Suprapubic skin (tissue), 4 donors: Measurements from ENCODE around the gene CACNA2D3. TPM values are rescaled to one million over a fixed set of nuclear protein-coding genes. Genes with fewer than 3 reads are reported as not detected.

ENCODE experiments used
- DNase-seq, 2 donors: peaks; one replicate each; pipeline ENCODE4 v3.0.0-alpha.2; 2019; ENCODE audit warnings: low spot score in 2 of 2
- H3K27ac ChIP-seq: fragments of 200-600 bp; sonication (generic); one replicate; pipeline ENCODE4 v1.5.1; 2019
- H3K27me3 ChIP-seq: fragments of 200-600 bp; sonication (generic); one replicate; pipeline ENCODE4 v1.5.1; 2019
- H3K36me3 ChIP-seq: fragments of 200-600 bp; sonication (generic); one replicate; pipeline ENCODE4 v1.5.1; 2019
- H3K4me1 ChIP-seq: fragments of 200-600 bp; sonication (generic); one replicate; pipeline ENCODE4 v1.5.1; 2019
- H3K4me3 ChIP-seq: fragments of 200-600 bp; sonication (generic); one replicate; pipeline ENCODE4 v1.5.1; 2019; ENCODE audit warnings: mild to moderate bottlenecking
- H3K9me3 ChIP-seq: fragments of 200-600 bp; sonication (generic); one replicate; pipeline ENCODE4 v1.5.1; 2019
- CTCF ChIP-seq, 2 donors: fragments of 200-600 bp in 1 of 2; fragments of 450-650 bp in 1 of 2; sonication (generic) in 1 of 2; IDR thresholded peaks; one replicate each; pipeline ENCODE4 v1.5.1; 2016 to 2019; ENCODE audit warnings: antibody characterized with exemption in 2 of 2, mild to moderate bottlenecking in 1 of 2, moderate library complexity in 1 of 2
- EP300 ChIP-seq: sonication (generic); formaldehyde crosslinking; IDR thresholded peaks from one replicate; pipeline ENCODE4 v1.6.1; 2017; ENCODE audit warnings: antibody characterized with exemption
- POLR2A ChIP-seq, 2 donors: fragments of 450-650 bp; IDR thresholded peaks; one replicate each; pipeline ENCODE4 v1.6.1; 2017; ENCODE audit warnings: antibody characterized with exemption in 2 of 2, mild to moderate bottlenecking in 2 of 2, moderate library complexity in 2 of 2
- POLR2AphosphoS5 ChIP-seq, 3 donors: sonication (generic); formaldehyde crosslinking; IDR thresholded peaks; one replicate each; pipeline ENCODE4 v1.6.1; 2017; ENCODE audit warnings: antibody characterized with exemption in 3 of 3
- WGBS: methylation state at CpG from one replicate; pipeline ENCODE4 v1.1.5; 2018; 5-methylcytosine and 5-hydroxymethylcytosine counted together
- total RNA-seq, 4 donors: library from RNA; depleted of rRNA; stranded (reverse); fragments of >200 nt; gene quantifications; one replicate each; pipeline ENCODE4 v1.1.0, GENCODE V29; 2016

The CACNA2D3 gene
- total RNA-seq, 4 donors from 2014 or later = 0.42 to 2.8 (median 0.95) TPM

- no peaks in the 10 kb centered on the region for H3K9me3 ChIP-seq
- no peaks in the 10 kb centered on the region for H3K27me3 ChIP-seq
- no peak for DNase-seq
- no peak overlapping the region for H3K27ac ChIP-seq
- H3K4me3 ChIP-seq = no peak overlapping the region
- WGBS = 84% methylated on average over 4 of the region's 4 CpGs
- H3K36me3 ChIP-seq = no peaks in the 10 kb centered on the region
- TF ChIP-seq POLR2A (IDR thresholded peaks at IDR 0.05) (no peak), POLR2AphosphoS5 (IDR thresholded peaks at IDR 0.05) (no peak), EP300 (no peak), CTCF (IDR thresholded peaks at IDR 0.05) (no peak)
- no peaks in the 10 kb centered on the region for H3K4me1 ChIP-seq
Observed at GRCh38 chr3:54963641-54964040, 841.3 kb downstream of the CACNA2D3 start.

GRCh38 chr3:54964081-54964480 lies 841.7 kb downstream of the CACNA2D3 start:
- no peak overlapping the region for H3K4me3 ChIP-seq
- DNase-seq = no peak
- no peak overlapping the region for H3K27ac ChIP-seq
- WGBS = 90% methylated on average over 3 of the region's 3 CpGs
- H3K36me3 ChIP-seq = no peaks in the 10 kb centered on the region
- H3K4me1 ChIP-seq = no peaks in the 10 kb centered on the region
- H3K9me3 ChIP-seq = no peaks in the 10 kb centered on the region
- TF ChIP-seq EP300 (no peak), CTCF (IDR thresholded peaks at IDR 0.05) (no peak), POLR2A (IDR thresholded peaks at IDR 0.05) (no peak), POLR2AphosphoS5 (IDR thresholded peaks at IDR 0.05) (no peak)
- H3K27me3 ChIP-seq = no peaks in the 10 kb centered on the region

DNA sequence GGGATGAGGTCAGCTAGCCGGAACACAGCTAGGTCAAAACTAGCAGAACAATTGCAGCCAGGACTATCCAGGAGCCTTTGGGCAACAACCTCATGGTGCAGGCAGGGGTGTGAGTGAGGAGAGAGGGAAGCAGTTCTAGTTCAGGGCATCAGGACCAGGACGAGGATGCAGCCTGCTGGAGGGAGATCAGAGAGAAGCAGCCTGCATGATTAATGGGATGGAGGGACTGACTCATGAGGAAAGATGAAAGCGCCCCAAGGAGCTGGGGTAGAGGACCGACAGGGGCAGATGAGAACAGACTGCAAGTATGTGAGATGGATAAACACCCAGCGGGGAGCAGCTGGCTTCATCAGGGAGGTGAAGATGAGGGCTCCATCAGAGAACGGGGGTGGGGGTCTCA lies 843.4 kb downstream of the CACNA2D3 start:
- H3K4me3 ChIP-seq = no peak overlapping the region
- no peak for TF ChIP-seq POLR2AphosphoS5 (IDR thresholded peaks at IDR 0.05)
- TF ChIP-seq EP300 = no peak
- TF ChIP-seq CTCF (IDR thresholded peaks at IDR 0.05) = no peak
- no peak for TF ChIP-seq POLR2A (IDR thresholded peaks at IDR 0.05)
- DNase-seq = no peak
- no peaks in the 10 kb centered on the region for H3K27me3 ChIP-seq
- H3K36me3 ChIP-seq = no peaks in the 10 kb centered on the region
- H3K9me3 ChIP-seq = no peaks in the 10 kb centered on the region
- 77% methylated on average over 6 of the region's 6 CpGs for WGBS
- H3K27ac ChIP-seq = no peak overlapping the region
- H3K4me1 ChIP-seq = peaks cover 2% of the 10 kb centered on the region

GRCh38 chr3:54966979-54967378 lies 844.6 kb downstream of the CACNA2D3 start:
- no peaks in the 10 kb centered on the region for H3K9me3 ChIP-seq
- H3K36me3 ChIP-seq = no peaks in the 10 kb centered on the region
- WGBS = 87% methylated on average over 6 of the region's 6 CpGs
- no peak overlapping the region for H3K4me3 ChIP-seq
- no peak overlapping the region for H3K27ac ChIP-seq
- H3K4me1 ChIP-seq = peaks cover 7% of the 10 kb centered on the region
- DNase-seq = no peak
- H3K27me3 ChIP-seq = no peaks in the 10 kb centered on the region
- TF ChIP-seq EP300 (no peak), POLR2AphosphoS5 (IDR thresholded peaks at IDR 0.05) (no peak), POLR2A (IDR thresholded peaks at IDR 0.05) (no peak), CTCF (IDR thresholded peaks at IDR 0.05) (no peak)

DNA sequence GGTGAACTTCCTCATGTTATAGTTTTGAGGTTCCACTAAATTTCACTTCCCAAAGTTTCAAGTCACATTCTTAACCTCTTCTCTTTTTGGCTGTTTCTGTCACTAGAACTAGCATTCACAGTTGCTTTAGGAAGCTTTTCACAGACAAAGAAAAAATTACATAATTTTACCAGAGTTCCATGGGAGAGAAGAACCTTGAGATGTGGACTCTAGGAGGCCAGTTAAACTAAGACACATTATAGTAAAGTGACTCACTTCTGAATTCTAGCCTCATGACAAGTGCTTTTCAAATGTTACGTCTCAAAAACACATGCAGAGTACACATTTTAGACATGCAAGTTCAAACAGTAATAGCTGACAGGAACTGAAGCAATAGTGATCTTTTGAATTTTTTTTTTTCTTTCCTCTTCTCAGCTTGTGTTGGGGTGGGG lies 845.4 kb downstream of the CACNA2D3 start:
- Histone ChIP-seq H3K4me1 (peaks cover 7% of the 10 kb centered on the region), H3K9me3 (no peaks in the 10 kb centered on the region), H3K36me3 (no peaks in the 10 kb centered on the region), H3K27me3 (no peaks in the 10 kb centered on the region), H3K27ac (no peak overlapping the region), H3K4me3 (no peak overlapping the region)
- TF ChIP-seq POLR2A (IDR thresholded peaks at IDR 0.05) (no peak), EP300 (no peak), CTCF (IDR thresholded peaks at IDR 0.05) (no peak), POLR2AphosphoS5 (IDR thresholded peaks at IDR 0.05) (no peak)
- WGBS = 81% methylated on average over 1 of the region's 1 CpG
- no peak for DNase-seq
